ENCODE results near the gene FZD10.

The FZD10 gene

GRCh38 chr12:130185455-130186391 lies 23.5 kb downstream of the FZD10 start:
- ATAC-seq (replicated peaks) (no peak), DNase-seq (no peak)
- Mint-ChIP-seq H3K9me3 (peaks cover 7 to 12% of the 10 kb centered on the region in 2 donors), H3K27ac (no peak overlapping the region), H3K36me3 (ENCODE audit: insufficient read depth) (no peaks in the 10 kb centered on the region), H3K4me3 (no peak overlapping the region), H3K27me3 (no peaks in the 10 kb centered on the region), H3K4me1 (ENCODE audit: low read depth in 2 of 2) (no peaks in the 10 kb centered on the region)

GRCh38 chr12:130186651-130187268 lies 24.5 kb downstream of the FZD10 start:
- ATAC-seq (replicated peaks) = no peak

GRCh38 chr12:130192642-130193345 lies 30.5 kb downstream of the FZD10 start:
- H3K27me3 Mint-ChIP-seq = no peaks in the 10 kb centered on the region
- H3K9me3 Mint-ChIP-seq = peaks cover 0 to 7% of the 10 kb centered on the region in 2 donors
- H3K36me3 Mint-ChIP-seq (ENCODE audit: insufficient read depth) = no peaks in the 10 kb centered on the region
- no peak overlapping the region for H3K4me3 Mint-ChIP-seq
- DNase-seq (no peak), ATAC-seq (replicated peaks) (no peak)
- no peaks in the 10 kb centered on the region for H3K4me1 Mint-ChIP-seq (ENCODE audit: low read depth in 2 of 2)
- H3K27ac Mint-ChIP-seq = no peak overlapping the region

More at GRCh38 chr12:130186651-130187268, 24.5 kb downstream of the FZD10 start:
- H3K9me3 Mint-ChIP-seq = peaks cover 9 to 12% of the 10 kb centered on the region in 2 donors
- no peak overlapping the region for H3K4me3 Mint-ChIP-seq
- no peak for DNase-seq
- H3K27ac Mint-ChIP-seq = no peak overlapping the region
- no peaks in the 10 kb centered on the region for H3K36me3 Mint-ChIP-seq (ENCODE audit: insufficient read depth)
- H3K4me1 Mint-ChIP-seq (ENCODE audit: low read depth in 2 of 2) = no peaks in the 10 kb centered on the region
- H3K27me3 Mint-ChIP-seq = no peaks in the 10 kb centered on the region

GRCh38 chr12:130194154-130194553 lies 31.9 kb downstream of the FZD10 start:
- Mint-ChIP-seq H3K27me3 (no peaks in the 10 kb centered on the region), H3K4me1 (ENCODE audit: low read depth in 2 of 2) (no peaks in the 10 kb centered on the region), H3K9me3 (peaks cover 0 to 8% of the 10 kb centered on the region in 2 donors), H3K36me3 (ENCODE audit: insufficient read depth) (no peaks in the 10 kb centered on the region), H3K27ac (no peak overlapping the region), H3K4me3 (no peak overlapping the region)
- DNase-seq (no peak), ATAC-seq (replicated peaks) (no peak)

- no peaks in the 10 kb centered on the region for H3K4me1 Mint-ChIP-seq (ENCODE audit: low read depth in 2 of 2)
- DNase-seq = no peak
- H3K27ac Mint-ChIP-seq = no peak overlapping the region
Observed at GRCh38 chr12:130195369-130195768, 33.1 kb downstream of the FZD10 start.

GRCh38 chr12:130195776-130196175 lies 33.5 kb downstream of the FZD10 start:
- no peak overlapping the region for H3K27ac Mint-ChIP-seq
- no peaks in the 10 kb centered on the region for H3K27me3 Mint-ChIP-seq
- ATAC-seq (replicated peaks) (no peak), DNase-seq (no peak)
- H3K9me3 Mint-ChIP-seq = peaks cover 7 to 9% of the 10 kb centered on the region in 2 donors
- no peaks in the 10 kb centered on the region for H3K36me3 Mint-ChIP-seq (ENCODE audit: insufficient read depth)
- H3K4me1 Mint-ChIP-seq (ENCODE audit: low read depth in 2 of 2) = no peaks in the 10 kb centered on the region
- H3K4me3 Mint-ChIP-seq = no peak overlapping the region

More at GRCh38 chr12:130195369-130195768, 33.1 kb downstream of the FZD10 start:
- no peak overlapping the region for H3K4me3 Mint-ChIP-seq
- peaks cover 3 to 9% of the 10 kb centered on the region in 2 donors for H3K9me3 Mint-ChIP-seq
- no peaks in the 10 kb centered on the region for H3K36me3 Mint-ChIP-seq (ENCODE audit: insufficient read depth)
- no peak for ATAC-seq (replicated peaks)
- no peaks in the 10 kb centered on the region for H3K27me3 Mint-ChIP-seq

- no peak for ATAC-seq (replicated peaks)
- no peaks in the 10 kb centered on the region for H3K36me3 Mint-ChIP-seq (ENCODE audit: insufficient read depth)
Observed at GRCh38 chr12:130196827-130197226, 34.6 kb downstream of the FZD10 start.

GRCh38 chr12:130198026-130198662 lies 35.9 kb downstream of the FZD10 start:
- H3K4me1 Mint-ChIP-seq (ENCODE audit: low read depth in 2 of 2) = no peaks in the 10 kb centered on the region
- peaks cover 5 to 9% of the 10 kb centered on the region in 2 donors for H3K9me3 Mint-ChIP-seq
- H3K27ac Mint-ChIP-seq = no peak overlapping the region
- no peak overlapping the region for H3K4me3 Mint-ChIP-seq
- no peaks in the 10 kb centered on the region for H3K27me3 Mint-ChIP-seq
- H3K36me3 Mint-ChIP-seq (ENCODE audit: insufficient read depth) = no peaks in the 10 kb centered on the region
- DNase-seq (no peak), ATAC-seq (replicated peaks) (no peak)

More at GRCh38 chr12:130196827-130197226, 34.6 kb downstream of the FZD10 start:
- peaks cover 5 to 9% of the 10 kb centered on the region in 2 donors for H3K9me3 Mint-ChIP-seq
- H3K27me3 Mint-ChIP-seq = no peaks in the 10 kb centered on the region
- H3K27ac Mint-ChIP-seq = no peak overlapping the region
- no peak overlapping the region for H3K4me3 Mint-ChIP-seq
- no peak for DNase-seq
- no peaks in the 10 kb centered on the region for H3K4me1 Mint-ChIP-seq (ENCODE audit: low read depth in 2 of 2)

GRCh38 chr12:130198663-130199060 lies 36.4 kb downstream of the FZD10 start:
- H3K27ac Mint-ChIP-seq = no peak overlapping the region
- H3K4me1 Mint-ChIP-seq (ENCODE audit: low read depth in 2 of 2) = no peaks in the 10 kb centered on the region
- ATAC-seq (replicated peaks) = no peak
- H3K4me3 Mint-ChIP-seq = no peak overlapping the region
- DNase-seq = no peak
- H3K36me3 Mint-ChIP-seq (ENCODE audit: insufficient read depth) = no peaks in the 10 kb centered on the region
- peaks cover 7 to 9% of the 10 kb centered on the region in 2 donors for H3K9me3 Mint-ChIP-seq
- no peaks in the 10 kb centered on the region for H3K27me3 Mint-ChIP-seq

- no peak for DNase-seq
- ATAC-seq (replicated peaks) = no peak
- H3K27ac Mint-ChIP-seq = no peak overlapping the region
Observed at GRCh38 chr12:130199581-130200390, 37.5 kb downstream of the FZD10 start.

GRCh38 chr12:130200445-130200844 lies 38.2 kb downstream of the FZD10 start:
- Mint-ChIP-seq H3K27ac (no peak overlapping the region), H3K27me3 (no peaks in the 10 kb centered on the region)

More at GRCh38 chr12:130199581-130200390, 37.5 kb downstream of the FZD10 start:
- Mint-ChIP-seq H3K36me3 (ENCODE audit: insufficient read depth) (no peaks in the 10 kb centered on the region), H3K27me3 (no peaks in the 10 kb centered on the region), H3K4me1 (ENCODE audit: low read depth in 2 of 2) (no peaks in the 10 kb centered on the region), H3K9me3 (peaks cover 8 to 9% of the 10 kb centered on the region in 2 donors), H3K4me3 (no peak overlapping the region)

GRCh38 chr12:130201037-130201436 lies 38.8 kb downstream of the FZD10 start:
- Mint-ChIP-seq H3K27me3 (no peaks in the 10 kb centered on the region), H3K27ac (no peak overlapping the region), H3K36me3 (ENCODE audit: insufficient read depth) (no peaks in the 10 kb centered on the region), H3K9me3 (peaks cover 10 to 17% of the 10 kb centered on the region in 2 donors), H3K4me1 (ENCODE audit: low read depth in 2 of 2) (no peaks in the 10 kb centered on the region), H3K4me3 (no peak overlapping the region)
- ATAC-seq (replicated peaks) = no peak
- DNase-seq = no peak

More at GRCh38 chr12:130200445-130200844, 38.2 kb downstream of the FZD10 start:
- H3K36me3 Mint-ChIP-seq (ENCODE audit: insufficient read depth) = no peaks in the 10 kb centered on the region
- no peaks in the 10 kb centered on the region for H3K4me1 Mint-ChIP-seq (ENCODE audit: low read depth in 2 of 2)
- H3K9me3 Mint-ChIP-seq = peaks cover 8 to 12% of the 10 kb centered on the region in 2 donors
- DNase-seq (no peak), ATAC-seq (replicated peaks) (no peak)
- no peak overlapping the region for H3K4me3 Mint-ChIP-seq

Data from effector memory CD8-positive, alpha-beta T cell (primary cell).